HepG2 (cell line): ENCODE results near the gene GABRR3. TPM values are rescaled to one million over a fixed set of nuclear protein-coding genes. Genes with fewer than 3 reads are reported as not detected.

Experiments
- AGO1 ChIP-seq: fragments of 200-400 bp; formaldehyde crosslinking; IDR thresholded peaks from 2 replicates; pipeline ENCODE4 v1.6.1; 2017; ENCODE audit warnings: mild to moderate bottlenecking, low read depth, low read length, moderate library complexity; ENCODE audit not compliant: poor library complexity, severe bottlenecking
- DMAP1 ChIP-seq: IDR thresholded peaks from 2 replicates; pipeline ENCODE4 v1.6.1; 2016
- DR1 ChIP-seq: sonication (generic); formaldehyde crosslinking; IDR thresholded peaks from 2 replicates; pipeline ENCODE4 v1.8.0; 2021; ENCODE audit warnings: mild to moderate bottlenecking, missing genetic modification reagents, inconsistent platforms
- FIP1L1 ChIP-seq: fragments of 200-400 bp; formaldehyde crosslinking; IDR thresholded peaks from 2 replicates; pipeline ENCODE4 v1.6.1; 2018; ENCODE audit warnings: low read depth, mild to moderate bottlenecking, low read length, moderate library complexity, borderline replicate concordance; ENCODE audit not compliant: insufficient read depth
- HDAC1 ChIP-seq: sonication (generic); formaldehyde crosslinking; IDR thresholded peaks from 2 replicates; pipeline ENCODE4 v1.5.1; 2020; ENCODE audit warnings: mild to moderate bottlenecking, missing genetic modification reagents
- HMG20A ChIP-seq: IDR thresholded peaks from 2 replicates; pipeline ENCODE4 v1.6.1; 2016; ENCODE audit warnings: borderline replicate concordance
- KMT2A ChIP-seq: sonication (generic); formaldehyde crosslinking; IDR thresholded peaks from 2 replicates; pipeline ENCODE4 v1.4.0; 2020; ENCODE audit warnings: missing genetic modification reagents
- LCORL ChIP-seq, 2 experiments: fragments of 450-650 bp in 1 of 2; sonication (generic) in 1 of 2; formaldehyde crosslinking in 1 of 2; IDR thresholded peaks; 2 replicates each; pipeline versions ENCODE4 v1.5.0 to v1.6.1; 2017 to 2020; ENCODE audit warnings: antibody characterized with exemption in 1 of 2, missing genetic modification reagents in 1 of 2
- MAZ ChIP-seq, 2 experiments: sonication (generic) in 1 of 2; formaldehyde crosslinking in 1 of 2; IDR thresholded peaks; 2 replicates each; pipeline versions ENCODE4 v1.5.0 to v1.6.1; 2012 to 2020; ENCODE audit warnings: low read depth in 2 of 2, mild to moderate bottlenecking in 2 of 2, borderline replicate concordance in 1 of 2, improper control_type of control experiment in 1 of 2, low read length in 1 of 2, missing genetic modification reagents in 1 of 2, moderate library complexity in 1 of 2
- MLLT10 ChIP-seq: sonication (generic); formaldehyde crosslinking; IDR thresholded peaks from 2 replicates; pipeline ENCODE4 v1.4.0; 2020; ENCODE audit warnings: missing genetic modification reagents
- PAWR ChIP-seq: sonication (generic); formaldehyde crosslinking; IDR thresholded peaks from 2 replicates; pipeline ENCODE4 v1.4.0; 2020; ENCODE audit warnings: missing genetic modification reagents, mild to moderate bottlenecking, borderline replicate concordance
- PLRG1 ChIP-seq: fragments of 450-650 bp; conservative IDR thresholded peaks from 2 replicates; pipeline ENCODE4 v1.6.1; 2016
- RARA ChIP-seq: IDR thresholded peaks from 2 replicates; pipeline ENCODE4 v1.6.1; 2016; ENCODE audit warnings: missing genetic modification reagents, missing compliant biosample characterization
- RFX1 ChIP-seq: fragments of 450-650 bp; IDR thresholded peaks from 2 replicates; pipeline ENCODE4 v1.6.1; 2017
- SIX4 ChIP-seq: sonication (generic); formaldehyde crosslinking; IDR thresholded peaks from 2 replicates; pipeline ENCODE4 v1.4.0; 2020; ENCODE audit warnings: missing genetic modification reagents
- SMARCC2 ChIP-seq: fragments of 450-650 bp; IDR thresholded peaks from 2 replicates; pipeline ENCODE4 v1.6.1; 2017; ENCODE audit warnings: antibody characterized with exemption, mild to moderate bottlenecking
- SNRNP70 ChIP-seq: fragments of 200-400 bp; formaldehyde crosslinking; IDR thresholded peaks from 2 replicates; pipeline ENCODE4 v1.6.1; 2017; ENCODE audit warnings: mild to moderate bottlenecking, low read depth, low read length, moderate library complexity
- TBL1XR1 ChIP-seq: fragments of 150-350 bp; IDR thresholded peaks from 2 replicates; pipeline ENCODE4 v1.6.1; 2014; ENCODE audit warnings: borderline replicate concordance, low read length; ENCODE audit not compliant: partially characterized antibody
- TEAD2 ChIP-seq: sonication (generic); formaldehyde crosslinking; IDR thresholded peaks from 2 replicates; pipeline ENCODE4 v1.9.0; 2021; ENCODE audit warnings: missing genetic modification reagents
- TRAFD1 ChIP-seq: sonication (generic); formaldehyde crosslinking; IDR thresholded peaks from 2 replicates; pipeline ENCODE4 v1.5.1; 2020; ENCODE audit warnings: missing genetic modification reagents, mild to moderate bottlenecking, borderline replicate concordance
- ZNF101 ChIP-seq: sonication (generic); formaldehyde crosslinking; IDR thresholded peaks from 2 replicates; pipeline ENCODE4 v1.4.0; 2020; ENCODE audit warnings: mild to moderate bottlenecking, low read depth, missing genetic modification reagents, borderline replicate concordance
- ZNF20 ChIP-seq: sonication (generic); formaldehyde crosslinking; IDR thresholded peaks from 2 replicates; pipeline ENCODE4 v1.4.0; 2020; ENCODE audit warnings: mild to moderate bottlenecking, moderate library complexity, missing genetic modification reagents
- ZNF30 ChIP-seq: sonication (generic); formaldehyde crosslinking; IDR thresholded peaks from 2 replicates; pipeline ENCODE4 v1.5.0; 2020; ENCODE audit warnings: mild to moderate bottlenecking, missing genetic modification reagents
- ZNF619 ChIP-seq: sonication (generic); formaldehyde crosslinking; IDR thresholded peaks from 2 replicates; pipeline ENCODE4 v1.4.0; 2020; ENCODE audit warnings: mild to moderate bottlenecking, missing genetic modification reagents
- ZNF644 ChIP-seq: IDR thresholded peaks from 2 replicates; pipeline ENCODE4 v1.6.1; 2016; ENCODE audit warnings: low read depth
- ZNF780A ChIP-seq: sonication (generic); formaldehyde crosslinking; IDR thresholded peaks from 2 replicates; pipeline ENCODE4 v1.8.0; 2022; ENCODE audit warnings: mild to moderate bottlenecking, missing genetic modification reagents, moderate library complexity
- ZNF891 ChIP-seq: sonication (generic); formaldehyde crosslinking; IDR thresholded peaks from 2 replicates; pipeline ENCODE4 v1.5.0; 2020; ENCODE audit warnings: mild to moderate bottlenecking, missing genetic modification reagents
- polyA plus RNA-seq, 8 experiments: library from polyadenylated mRNA; depleted of rRNA in 3 of 8; stranded (reverse) in 7 of 8; unstranded in 1 of 8; fragments of >200 nt; fragmentation: Illumina TruSeq in 4 of 8; extraction: Trizol in 4 of 8; gene quantifications; 2 replicates each; pipeline versions ENCODE4 v1.2.1 to v1.2.3, GENCODE V29; 2011 to 2016; ENCODE audit warnings: low read depth in 4 of 8, missing spikeins in 1 of 8, mixed read lengths in 1 of 8; ENCODE audit not compliant: insufficient read depth in 1 of 8
- total RNA-seq, 5 experiments: library from RNA; depleted of rRNA; stranded (reverse); fragments of >200 nt; fragmentation: Illumina TruSeq; extraction: Trizol; gene quantifications; 2 replicates each; pipeline ENCODE4 v1.2.3, GENCODE V29; 2016; ENCODE audit warnings: low read depth in 1 of 5
- TF ChIP-seq, protein P1 (sequence below): sonication (generic); formaldehyde crosslinking; IDR thresholded peaks from 2 replicates; pipeline ENCODE4 v1.5.0; 2020; ENCODE audit warnings: missing genetic modification reagents, mild to moderate bottlenecking, borderline replicate concordance
- TF ChIP-seq, protein P2 (sequence below): sonication (generic); formaldehyde crosslinking; IDR thresholded peaks from 2 replicates; pipeline ENCODE4 v1.4.0; 2020; ENCODE audit warnings: missing genetic modification reagents

The GABRR3 gene
- total and polyA plus RNA-seq, 2 of the 13 experiments (the other 11 are each of a cell fraction or from before 2014, with no cell fraction given): 0.42 to 0.83 TPM

DNA sequence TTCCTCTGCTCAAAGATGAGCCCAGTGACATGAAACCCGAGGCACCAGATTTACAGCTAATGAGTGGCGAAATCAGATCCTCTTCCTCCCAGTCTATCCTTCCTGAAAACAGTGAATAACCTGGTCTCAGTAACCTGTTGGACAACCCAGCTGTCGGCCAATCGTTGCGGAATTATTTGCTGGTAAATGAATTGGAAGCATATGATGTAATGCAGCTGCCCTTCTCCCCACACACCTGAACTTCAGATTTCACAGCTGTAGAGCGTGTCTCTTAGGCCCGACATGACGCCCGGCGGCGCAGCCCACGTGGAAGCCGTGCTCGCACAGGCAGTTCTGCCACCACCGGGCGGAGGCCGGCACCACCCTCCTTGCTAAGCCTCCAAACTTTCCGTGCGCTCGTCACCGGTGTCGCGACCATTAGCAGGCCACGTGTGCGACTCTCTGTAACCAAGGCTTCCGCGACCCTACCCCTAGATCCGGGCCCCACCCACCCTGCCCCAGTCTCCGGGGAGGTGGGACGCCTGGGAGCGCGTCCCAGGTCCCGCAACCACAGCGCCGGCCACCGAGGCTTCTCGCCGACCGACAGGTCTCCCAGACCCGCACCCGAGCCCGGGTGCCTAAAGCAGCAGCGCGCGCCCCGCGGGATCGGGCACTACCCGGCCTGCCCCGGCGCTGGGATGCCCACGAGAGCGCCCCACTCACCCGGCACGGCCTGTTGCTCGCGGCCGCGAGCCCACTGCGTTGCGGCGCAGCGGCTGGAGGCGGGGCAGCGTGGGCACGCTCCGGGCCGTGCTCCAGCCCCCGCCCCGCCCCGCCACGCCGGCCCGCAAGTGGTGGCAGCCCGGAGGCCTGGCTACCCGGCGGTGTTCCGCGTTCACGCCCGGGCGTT, 63.2 kb downstream of the GABRR3 start, which contains the start of gene RIOX2 (continued):
- no peak for TF ChIP-seq FIP1L1
- TF ChIP-seq TEAD2: no peak
- TF ChIP-seq SIX4 (CRISPR knock-in tag): 0 out of 2 replicates have a peak, but pooled peaks have one; percentile 12
- 0 out of 2 replicates have a peak, but pooled peaks have one; percentile 27 for TF ChIP-seq DR1 (CRISPR knock-in tag)
- TF ChIP-seq HDAC1 (CRISPR knock-in tag): peak; percentile 85
- TF ChIP-seq ZNF644 (CRISPR knock-in tag): no peak
- no peak for TF ChIP-seq SMARCC2
- TF ChIP-seq ZNF101: no peak
- TF ChIP-seq HMG20A (CRISPR knock-in tag): no peak
- TF ChIP-seq MAZ (IDR thresholded peaks at IDR 0.05; ENCODE audit: borderline replicate concordance, low read depth, low read length): no peak; the same call in 1 of the 2 replicates
- TF ChIP-seq MAZ (CRISPR knock-in tag; IDR thresholded peaks at IDR 0.05; ENCODE audit: low read depth): peak; percentile 84
- TF ChIP-seq, protein P1, sequence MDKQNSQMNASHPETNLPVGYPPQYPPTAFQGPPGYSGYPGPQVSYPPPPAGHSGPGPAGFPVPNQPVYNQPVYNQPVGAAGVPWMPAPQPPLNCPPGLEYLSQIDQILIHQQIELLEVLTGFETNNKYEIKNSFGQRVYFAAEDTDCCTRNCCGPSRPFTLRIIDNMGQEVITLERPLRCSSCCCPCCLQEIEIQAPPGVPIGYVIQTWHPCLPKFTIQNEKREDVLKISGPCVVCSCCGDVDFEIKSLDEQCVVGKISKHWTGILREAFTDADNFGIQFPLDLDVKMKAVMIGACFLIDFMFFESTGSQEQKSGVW: no peak
- no peak for TF ChIP-seq SNRNP70
- no peak; the same call in 1 of the 2 replicates for TF ChIP-seq ZNF891 (CRISPR knock-in tag)
- no peak for TF ChIP-seq PAWR
- peak; percentile 96 for TF ChIP-seq DMAP1 (CRISPR knock-in tag)
- peak; percentile 67; the same call in 1 of the 2 replicates for TF ChIP-seq KMT2A (CRISPR knock-in tag)
- TF ChIP-seq PLRG1: no peak
- no peak for TF ChIP-seq MLLT10 (CRISPR knock-in tag)
- 0 out of 2 replicates have a peak, but pooled peaks have one; percentile 40 for TF ChIP-seq ZNF780A (CRISPR knock-in tag)
- TF ChIP-seq AGO1: no peak
- TF ChIP-seq, protein P2, sequence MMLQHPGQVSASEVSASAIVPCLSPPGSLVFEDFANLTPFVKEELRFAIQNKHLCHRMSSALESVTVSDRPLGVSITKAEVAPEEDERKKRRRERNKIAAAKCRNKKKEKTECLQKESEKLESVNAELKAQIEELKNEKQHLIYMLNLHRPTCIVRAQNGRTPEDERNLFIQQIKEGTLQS (CRISPR knock-in tag): no peak
- TF ChIP-seq ZNF30: no peak
- TF ChIP-seq RARA (CRISPR knock-in tag): no peak
- no peak for TF ChIP-seq TRAFD1 (CRISPR knock-in tag)
- no peak for TF ChIP-seq ZNF20 (CRISPR knock-in tag)
- no peak for TF ChIP-seq TBL1XR1
- no peak for TF ChIP-seq RFX1
- TF ChIP-seq LCORL (IDR thresholded peaks at IDR 0.05): no peak
- no peak for TF ChIP-seq LCORL (CRISPR knock-in tag; IDR thresholded peaks at IDR 0.05)
- no peak; the same call in 1 of the 2 replicates for TF ChIP-seq ZNF619 (CRISPR knock-in tag)
